GM15510 (cell line): ENCODE data around the gene ATP6V0B.

Experiments
- POLR2A ChIP-seq: IDR thresholded peaks from 3 replicates; pipeline ENCODE4 v1.6.1; 2011; ENCODE audit warnings: borderline replicate concordance; ENCODE audit not compliant: insufficient read length; ENCODE audit errors: extremely low read depth

ATP6V0B gene

GRCh38 chr1:44014365-44015104, 39.8 kb downstream of the ATP6V0B start:
- no peak for TF ChIP-seq POLR2A

GRCh38 chr1:44015206-44015605, 40.4 kb downstream of the ATP6V0B start:
- TF ChIP-seq POLR2A = no peak

GRCh38 chr1:44016041-44016889, 41.5 kb downstream of the ATP6V0B start:
- no peak for TF ChIP-seq POLR2A

GRCh38 chr1:44016890-44017400, 42.2 kb downstream of the ATP6V0B start:
- TF ChIP-seq POLR2A = no peak

GRCh38 chr1:44019466-44019948, 44.7 kb downstream of the ATP6V0B start:
- TF ChIP-seq POLR2A = no peak

- no peak for TF ChIP-seq POLR2A
Observed at GRCh38 chr1:44020464-44020863, 45.7 kb downstream of the ATP6V0B start.

- no peak for TF ChIP-seq POLR2A
Observed at GRCh38 chr1:44021156-44021555, 46.4 kb downstream of the ATP6V0B start.

GRCh38 chr1:44021581-44022321, 47.0 kb downstream of the ATP6V0B start:
- TF ChIP-seq POLR2A = no peak

- TF ChIP-seq POLR2A = no peak
Observed at GRCh38 chr1:44024031-44024902, 49.5 kb downstream of the ATP6V0B start.

- TF ChIP-seq POLR2A = no peak
Observed at GRCh38 chr1:44024903-44025525, 50.3 kb downstream of the ATP6V0B start.

GRCh38 chr1:44025816-44026215, 51.1 kb downstream of the ATP6V0B start:
- no peak for TF ChIP-seq POLR2A

GRCh38 chr1:44027320-44027719, 52.6 kb downstream of the ATP6V0B start:
- no peak for TF ChIP-seq POLR2A
